ENCODE results near the gene C1QTNF2.

The C1QTNF2 gene

GRCh38 chr5:160387445-160387844 is 17.0 kb upstream of the C1QTNF2 start:
- H3K9ac ChIP-seq (ENCODE audit: low read length) = no peak overlapping the region
- H3K79me2 ChIP-seq (ENCODE audit: low read length) = no peaks in the 10 kb centered on the region
- no peak overlapping the region for H3K4me2 ChIP-seq (ENCODE audit: low read depth, low read length)
- H3K27ac ChIP-seq (ENCODE audit: low read length) = no peak overlapping the region
- DNase-seq = no peak
- H3K9me2 ChIP-seq (replicated peaks; ENCODE audit: insufficient read depth, low read length) = no peaks in the 10 kb centered on the region
- no peak for TF ChIP-seq CTCF (IDR thresholded peaks at IDR 0.05; ENCODE audit: low read length)
- no peak for TF ChIP-seq EZH2 (optimal IDR thresholded peaks at IDR 0.05; ENCODE audit: low read depth, low read length)
- TF ChIP-seq EZH2phosphoT487 (IDR thresholded peaks at IDR 0.05; ENCODE audit: low read length) = no peak
- no peaks in the 10 kb centered on the region for H3K36me3 ChIP-seq (replicated peaks; ENCODE audit: insufficient read depth, low read length)
- H3F3A ChIP-seq (ENCODE audit: insufficient read depth, low read length) = no peaks in the 10 kb centered on the region
- H3K27me3 ChIP-seq (replicated peaks; ENCODE audit: insufficient read depth, low read length) = no peaks in the 10 kb centered on the region
- no peaks in the 10 kb centered on the region for H3K4me1 ChIP-seq (ENCODE audit: low read length)
- no peaks in the 10 kb centered on the region for H4K20me1 ChIP-seq (ENCODE audit: insufficient read depth, low read length)
- no peak overlapping the region for H3K4me3 ChIP-seq (ENCODE audit: low read length)
- no peaks in the 10 kb centered on the region for H3K9me3 ChIP-seq (replicated peaks; ENCODE audit: insufficient read depth, low read length)
- H2AFZ ChIP-seq (ENCODE audit: low read length) = no peak overlapping the region

- Histone ChIP-seq H4K20me1 (ENCODE audit: insufficient read depth, low read length) (no peaks in the 10 kb centered on the region), H3K27ac (ENCODE audit: low read length) (no peak overlapping the region), H3K4me1 (ENCODE audit: low read length) (no peaks in the 10 kb centered on the region), H3K9me3 (replicated peaks; ENCODE audit: insufficient read depth, low read length) (no peaks in the 10 kb centered on the region), H3K4me3 (ENCODE audit: low read length) (no peak overlapping the region), H3F3A (ENCODE audit: insufficient read depth, low read length) (no peaks in the 10 kb centered on the region), H3K4me2 (ENCODE audit: low read depth, low read length) (no peak overlapping the region), H2AFZ (ENCODE audit: low read length) (no peak overlapping the region), H3K27me3 (replicated peaks; ENCODE audit: insufficient read depth, low read length) (no peaks in the 10 kb centered on the region), H3K9ac (ENCODE audit: low read length) (no peak overlapping the region), H3K9me2 (replicated peaks; ENCODE audit: insufficient read depth, low read length) (no peaks in the 10 kb centered on the region), H3K79me2 (ENCODE audit: low read length) (no peaks in the 10 kb centered on the region), H3K36me3 (replicated peaks; ENCODE audit: insufficient read depth, low read length) (no peaks in the 10 kb centered on the region)
- DNase-seq = no peak
- TF ChIP-seq EZH2phosphoT487 (IDR thresholded peaks at IDR 0.05; ENCODE audit: low read length) = no peak
- TF ChIP-seq CTCF (IDR thresholded peaks at IDR 0.05; ENCODE audit: low read length) = no peak
- TF ChIP-seq EZH2 (optimal IDR thresholded peaks at IDR 0.05; ENCODE audit: low read depth, low read length) = no peak
Observed at GRCh38 chr5:160385496-160385895, 15.1 kb upstream of the C1QTNF2 start.

GRCh38 chr5:160384681-160385080 is 14.3 kb upstream of the C1QTNF2 start:
- Histone ChIP-seq H3F3A (ENCODE audit: insufficient read depth, low read length) (no peaks in the 10 kb centered on the region), H3K9me2 (replicated peaks; ENCODE audit: insufficient read depth, low read length) (no peaks in the 10 kb centered on the region), H3K36me3 (replicated peaks; ENCODE audit: insufficient read depth, low read length) (no peaks in the 10 kb centered on the region), H3K4me3 (ENCODE audit: low read length) (no peak overlapping the region), H3K27ac (ENCODE audit: low read length) (no peak overlapping the region), H4K20me1 (ENCODE audit: insufficient read depth, low read length) (no peaks in the 10 kb centered on the region), H3K27me3 (replicated peaks; ENCODE audit: insufficient read depth, low read length) (no peaks in the 10 kb centered on the region), H3K4me2 (ENCODE audit: low read depth, low read length) (no peak overlapping the region), H3K79me2 (ENCODE audit: low read length) (no peaks in the 10 kb centered on the region), H2AFZ (ENCODE audit: low read length) (no peak overlapping the region), H3K9ac (ENCODE audit: low read length) (no peak overlapping the region), H3K4me1 (ENCODE audit: low read length) (no peaks in the 10 kb centered on the region), H3K9me3 (replicated peaks; ENCODE audit: insufficient read depth, low read length) (no peaks in the 10 kb centered on the region)
- no peak for DNase-seq
- TF ChIP-seq EZH2 (optimal IDR thresholded peaks at IDR 0.05; ENCODE audit: low read depth, low read length) (no peak), CTCF (IDR thresholded peaks at IDR 0.05; ENCODE audit: low read length) (no peak), EZH2phosphoT487 (IDR thresholded peaks at IDR 0.05; ENCODE audit: low read length) (no peak)
